Ovary (tissue), 9 donors: Measurements from ENCODE around the gene NEAT1. TPM values are rescaled to one million over a fixed set of nuclear protein-coding genes. Genes with fewer than 3 reads are reported as not detected.

Experiments used
- DNase-seq, 5 donors: peaks; one replicate each; pipeline ENCODE4 v3.0.0-alpha.2; 2019 to 2020
- H3K27ac ChIP-seq, 2 donors: fragments of 200-600 bp; one replicate each; pipeline versions ENCODE4 v1.5.1 to v1.8.0; 2019 to 2022
- H3K27me3 ChIP-seq: fragments of 200-600 bp; one replicate; pipeline ENCODE4 v1.8.0; 2022
- H3K36me3 ChIP-seq: fragments of 200-600 bp; sonication (generic); one replicate; pipeline ENCODE4 v1.5.1; 2019
- H3K4me1 ChIP-seq: one replicate; pipeline ENCODE4 v1.8.1; 2013; ENCODE audit warnings: mild to moderate bottlenecking, moderate library complexity; ENCODE audit not compliant: insufficient read depth
- H3K4me3 ChIP-seq: fragments of 200-600 bp; sonication (generic); one replicate; pipeline ENCODE4 v1.5.1; 2017
- H3K9me3 ChIP-seq, 2 donors: fragments of 200-600 bp in 1 of 2; sonication (generic) in 1 of 2; one replicate each; pipeline versions ENCODE4 v1.5.1 to v1.8.1; 2013 to 2019; ENCODE audit warnings: mild to moderate bottlenecking in 1 of 2, moderate library complexity in 1 of 2
- CTCF ChIP-seq, 3 donors: fragments of 450-650 bp in 2 of 3; fragments of 200-600 bp in 1 of 3; IDR thresholded peaks; one replicate each; pipeline versions ENCODE4 v1.5.1 to v1.8.0; 2016 to 2022; ENCODE audit warnings: antibody characterized with exemption in 3 of 3, mild to moderate bottlenecking in 1 of 3
- EP300 ChIP-seq: sonication (generic); formaldehyde crosslinking; IDR thresholded peaks from one replicate; pipeline ENCODE4 v1.6.1; 2017; ENCODE audit warnings: antibody characterized with exemption
- POLR2A ChIP-seq: fragments of 450-650 bp; IDR thresholded peaks from one replicate; pipeline ENCODE4 v1.6.1; 2017; ENCODE audit warnings: antibody characterized with exemption, mild to moderate bottlenecking, moderate library complexity
- WGBS, 3 donors: extraction: QIAGEN DNeasy Blood & Tissue Kit in 1 of 3; methylation state at CpG; one replicate each; pipeline versions ENCODE4 v1.1.5 to v1.1.7; 2013 to 2017; 5-methylcytosine and 5-hydroxymethylcytosine counted together
- intact Hi-C, 4 donors: fragments of 100-400 bp; cut with DNase I; formaldehyde crosslinking; loops; one replicate each; pipeline versions ENCODE4 v1.11.0 to v1.15.1; 2022 to 2023
- polyA plus RNA-seq, 2 donors: library from polyadenylated mRNA; stranded (reverse); fragments of 200-250 nt in 1 of 2; fragments of 350-450 nt in 1 of 2; fragmentation: Illumina TruSeq in 1 of 2; extraction: RNeasy Lipid Tissue Mini Kit (QIAGEN cat#74804) in 1 of 2; gene quantifications; one replicate each; pipeline ENCODE4 v1.2.3, GENCODE V29; 2013 to 2014
- total RNA-seq, 7 donors: library from RNA; depleted of rRNA in 2 of 7; stranded (reverse); fragments of >200 nt in 2 of 7; fragmentation: NEBNext Ultra II Directional in 3 of 7; extraction: Animal tissue kit (Norgen Biotek cat#: 25700) in 3 of 7; gene quantifications; one replicate each; pipeline versions ENCODE4 v1.1.0 to v1.2.4, GENCODE V29; 2016 to 2023
- donor health status: DM: no; HTN: no; CAD: no; lungs with moderate emphysema.
- donor health status: DM: no; HTN: no; CAD: no.
- donor health status: Bipolar disorder and iron deficiency.
- donor health status: DM: yes; HTN: yes; CAD: no.
- donor health status: DM: no; HTN: no; CAD: no.
- donor health status: DM: yes; HTN: yes; CAD: no.

Gene NEAT1
- total and polyA plus RNA-seq, 9 donors: 175 to 850 (median 351) TPM

- H3K27ac ChIP-seq: peak overlapping the region; percentile 35 to 97
- no peaks in the 10 kb centered on the region for H3K9me3 ChIP-seq
- no peaks in the 10 kb centered on the region for H3K36me3 ChIP-seq
- WGBS, 3 donors: 21 to 25% (median 25%) methylated on average over 11 of the region's 11 CpGs
- H3K4me3 ChIP-seq: peak overlapping the region; percentile 86
- H3K4me1 ChIP-seq: peaks cover 6% of the 10 kb centered on the region
- intact Hi-C loops: no loop called here
- H3K27me3 ChIP-seq: no peaks in the 10 kb centered on the region
- no peak for TF ChIP-seq EP300
- TF ChIP-seq POLR2A: peak; percentile 12
- no peak for TF ChIP-seq CTCF (IDR thresholded peaks at IDR 0.05)
- DNase-seq: peak in 4 of 5 donors; percentile 40 to 54 (median 46)
These were observed 5.3 kb downstream of the NEAT1 start for GRCh38 chr11:65427691-65428577.

GRCh38 chr11:65428578-65429067 lies 6.0 kb downstream of the NEAT1 start:
- H3K27me3 ChIP-seq: no peaks in the 10 kb centered on the region
- no peaks in the 10 kb centered on the region for H3K9me3 ChIP-seq
- peaks cover 6% of the 10 kb centered on the region for H3K4me1 ChIP-seq
- peak overlapping the region; percentile 86 for H3K4me3 ChIP-seq
- TF ChIP-seq CTCF (IDR thresholded peaks at IDR 0.05): no peak
- no peak for TF ChIP-seq POLR2A
- TF ChIP-seq EP300: no peak
- H3K27ac ChIP-seq: peak overlapping the region in 1 of 2 donors; percentile 32
- intact Hi-C loops: no loop called here
- 27 to 29% (median 29%) methylated on average over 5 of the region's 5 CpGs for WGBS, 3 donors
- DNase-seq: peak in 3 of 5 donors; percentile 47 to 58 (median 54)
- no peaks in the 10 kb centered on the region for H3K36me3 ChIP-seq

- no peaks in the 10 kb centered on the region for H3K9me3 ChIP-seq
- H3K27me3 ChIP-seq: no peaks in the 10 kb centered on the region
- TF ChIP-seq POLR2A: peak; percentile 29
- TF ChIP-seq EP300: no peak
- peaks cover 6% of the 10 kb centered on the region for H3K4me1 ChIP-seq
- intact Hi-C loops: no loop called here
- no peak overlapping the region for H3K4me3 ChIP-seq
- 6 to 9% (median 7%) methylated on average over 9 of the region's 9 CpGs for WGBS, 3 donors
- no peaks in the 10 kb centered on the region for H3K36me3 ChIP-seq
- H3K27ac ChIP-seq: peak overlapping the region in 1 of 2 donors; percentile 50
- peak in 3 of 5 donors; percentile 40 to 42 (median 42) for DNase-seq
These were observed 6.6 kb downstream of the NEAT1 start for GRCh38 chr11:65429068-65429681.

- H3K9me3 ChIP-seq: no peaks in the 10 kb centered on the region
- H3K27me3 ChIP-seq: no peaks in the 10 kb centered on the region
- DNase-seq: peak; percentile 67 to 82 (median 76)
- TF ChIP-seq CTCF (IDR thresholded peaks at IDR 0.05) (no peak), POLR2A (peak; percentile 45)
- peaks cover 6% of the 10 kb centered on the region for H3K4me1 ChIP-seq
- H3K27ac ChIP-seq: peak overlapping the region; percentile 29 to 50
- intact Hi-C loops: no loop called here
- no peaks in the 10 kb centered on the region for H3K36me3 ChIP-seq
- 8 to 11% (median 11%) methylated on average over 9 of the region's 9 CpGs for WGBS, 3 donors
- peak overlapping the region; percentile 12 for H3K4me3 ChIP-seq
These were observed 7.3 kb downstream of the NEAT1 start for GRCh38 chr11:65429724-65430405.
